ENCODE data around the gene ZBTB21. TPM values are rescaled to one million over a fixed set of nuclear protein-coding genes. Genes with fewer than 3 reads are reported as not detected.

The ZBTB21 gene
- total and polyA plus RNA-seq, 2 of the 8 experiments (the other 6 are each of a cell fraction or from before 2014, with no cell fraction given), result 3.9 to 17.8 TPM

DNA sequence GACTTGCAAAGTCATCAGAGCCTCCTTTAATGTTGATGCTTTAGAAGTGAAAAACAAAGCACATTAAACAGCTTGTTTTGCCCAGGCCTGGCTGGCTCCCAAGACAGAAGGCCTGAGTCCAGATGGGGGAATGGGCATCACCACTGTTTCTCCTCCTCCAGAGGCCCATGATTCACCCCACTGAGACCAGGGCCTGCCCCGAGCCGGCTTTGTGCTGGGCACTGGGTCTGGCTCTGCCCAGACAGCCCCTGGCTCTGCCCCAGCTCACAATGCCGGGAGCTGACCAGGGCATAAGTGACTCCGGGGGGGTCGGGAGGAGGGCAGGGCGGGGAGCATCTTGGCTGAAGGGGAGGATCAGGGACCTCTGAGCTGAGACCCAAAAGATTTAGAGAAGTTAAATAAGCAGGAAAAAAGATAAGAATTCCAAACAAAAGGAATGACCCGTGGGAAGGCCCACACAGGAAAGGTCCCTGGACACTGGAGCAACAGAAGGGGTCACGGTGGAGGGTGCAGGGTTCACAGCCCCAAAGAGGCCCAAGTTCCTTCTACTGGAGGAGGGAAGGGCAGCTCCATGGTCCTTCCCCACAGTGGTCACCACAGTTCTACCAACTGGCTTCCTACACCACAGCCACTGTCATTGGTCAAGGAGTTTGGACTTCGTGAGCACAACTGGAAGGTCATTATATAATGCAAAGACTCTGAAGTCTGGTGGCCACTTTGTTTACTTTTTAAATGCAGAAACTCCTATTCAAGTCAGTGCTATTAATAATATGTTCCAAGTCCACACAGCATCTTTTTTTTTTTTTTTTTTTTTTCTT lies 61.9 kb downstream of the ZBTB21 start:
- H2BK12ac ChIP-seq (ENCODE audit: low read depth, low read length), result no peak overlapping the region
- H4K91ac ChIP-seq (replicated peaks; ENCODE audit: insufficient read length, low read length), result no peak overlapping the region
- FAIRE-seq (no peak), DNase-seq (ENCODE audit: low read depth in 1 of 2, low spot score in 2 of 2) (no peak)
- H2BK20ac ChIP-seq (ENCODE audit: low read length), result no peak overlapping the region
- no peaks in the 10 kb centered on the region; the same call in none of the 2 replicates for H3K79me1 ChIP-seq (ENCODE audit: low read depth, low read length)
- H3K9me3 ChIP-seq (ENCODE audit: insufficient read depth in 2 of 2, low read depth in 1 of 2, low read length in 1 of 2), result no peaks in the 10 kb centered on the region
- H3K79me2 ChIP-seq (ENCODE audit: control insufficient read depth in 1 of 2, insufficient read depth in 2 of 2, low read length in 2 of 2), result peaks cover 0 to 18% of the 10 kb centered on the region in 2 experiments; a peak in 2 of 4 replicates
- no peak overlapping the region; a peak in 1 of 7 replicates for H3K9ac ChIP-seq (replicated peaks in 1 of 4; ENCODE audit: extremely low read depth in 1 of 4, low read depth in 3 of 4, low read length in 3 of 4)
- no peak overlapping the region for H3K4me3 ChIP-seq (ENCODE audit: extremely low read depth in 1 of 4, insufficient read depth in 2 of 4, low read depth in 3 of 4, low read length in 4 of 4)
- WGBS, 2 experiments (ENCODE audit: extremely low coverage in 1 of 2, insufficient coverage in 1 of 2, insufficient read length in 1 of 2, insufficient replicate concordance in 2 of 2, low coverage in 1 of 2, low lambda C conversion rate in 2 of 2, missing lambda C conversion rate in 1 of 2), result 91% methylated on average over 9 of the region's 9 CpGs; no CpG with 5 or more reads in 1 of the 2 experiments
- H3K27me3 ChIP-seq (replicated peaks in 1 of 4; ENCODE audit: control insufficient read depth in 3 of 4, extremely low read depth in 1 of 4, insufficient read depth in 3 of 4, low read length in 3 of 4), result peaks cover 0 to 15% (median 13%) of the 10 kb centered on the region in 4 experiments; a peak in 6 of 7 replicates
- H2AFZ ChIP-seq (ENCODE audit: low read length), result no peak overlapping the region
- ChIA-PET CTCF (ENCODE audit: partially characterized antibody) (interaction anchor here (0.6 to 2.0 kb wide), 7 partner anchors 25 to 336 kb away, joined by 3 to 5 read pairs (median 4); no protein-coding TSS in a partner anchor), POLR2A (ENCODE audit: partially characterized antibody) (no interaction called here)
- H2BK15ac ChIP-seq (ENCODE audit: low read length), result no peak overlapping the region
- H2BK5ac ChIP-seq (ENCODE audit: low read depth, low read length), result no peak overlapping the region; the same call in 1 of the 2 replicates
- H3K14ac ChIP-seq (ENCODE audit: insufficient read length), result no peak overlapping the region
- H3K23me2 ChIP-seq (ENCODE audit: low read depth, low read length), result peaks cover 6% of the 10 kb centered on the region; the same call in 1 of the 2 replicates
- H3K23ac ChIP-seq (ENCODE audit: insufficient read length), result no peak overlapping the region
- no peak overlapping the region for H3K4ac ChIP-seq (replicated peaks; ENCODE audit: insufficient read length, low read depth, low read length)
- no peak overlapping the region for H4K5ac ChIP-seq (ENCODE audit: insufficient read length, low read depth, low read length)
- peaks cover 4 to 8% of the 10 kb centered on the region in 2 experiments for H4K20me1 ChIP-seq (replicated peaks in 1 of 2; ENCODE audit: control insufficient read depth in 1 of 2, insufficient read depth in 2 of 2, low read length in 2 of 2)
- peak overlapping the region; percentile 58; the same call in 1 of the 2 replicates for H2AK5ac ChIP-seq (ENCODE audit: low read depth, low read length)
- H3K36me3 ChIP-seq (ENCODE audit: control insufficient read depth in 2 of 4, insufficient read depth in 4 of 4, low read length in 3 of 4), result no peaks in the 10 kb centered on the region
- no peak overlapping the region for H4K8ac ChIP-seq (ENCODE audit: extremely low read depth, insufficient read depth, low read length)
- H3K4me2 ChIP-seq (ENCODE audit: insufficient read depth in 1 of 2, low read depth in 2 of 2, low read length in 2 of 2), result no peak overlapping the region
- H3K56ac ChIP-seq (replicated peaks; ENCODE audit: insufficient read length, low read depth, low read length), result no peak overlapping the region
- no peak overlapping the region for H3K27ac ChIP-seq (ENCODE audit: low read depth, low read length)
- no peak overlapping the region for H2BK120ac ChIP-seq (replicated peaks; ENCODE audit: low read depth, low read length)
- H3K18ac ChIP-seq (ENCODE audit: extremely low read depth, low read length), result no peak overlapping the region
- peaks cover 0 to 24% (median 16%) of the 10 kb centered on the region in 4 experiments; a peak in 6 of 7 replicates for H3K4me1 ChIP-seq (replicated peaks in 1 of 4; ENCODE audit: control insufficient read depth in 3 of 4, insufficient read depth in 4 of 4, low read length in 3 of 4)
- no peak for TF ChIP-seq BACH1 (IDR thresholded peaks at IDR 0.05; ENCODE audit: low read length)
